NCI-H146 (cell line): ENCODE measurements around the gene ZBTB16.

Experiments
- DNase-seq: peaks from one replicate; lab custom pipeline; 2025; lab: John Stamatoyannopoulos, UW

Gene ZBTB16

GRCh38 chr11:114084414-114084813 lies 24.9 kb downstream of the ZBTB16 start:
- DNase-seq = no peak

GRCh38 chr11:114085965-114086793 lies 26.7 kb downstream of the ZBTB16 start:
- DNase-seq = peak; percentile 56

- DNase-seq = no peak
These were observed 27.5 kb downstream of the ZBTB16 start for GRCh38 chr11:114087025-114087424.

- DNase-seq = no peak
These were observed 28.7 kb downstream of the ZBTB16 start for GRCh38 chr11:114088216-114088615.

- DNase-seq = no peak
These were observed 29.3 kb downstream of the ZBTB16 start for GRCh38 chr11:114088836-114089235.

- DNase-seq = no peak
These were observed 30.2 kb downstream of the ZBTB16 start for GRCh38 chr11:114089748-114090147.

- DNase-seq = no peak
These were observed 30.9 kb downstream of the ZBTB16 start for GRCh38 chr11:114090225-114090910.

GRCh38 chr11:114090976-114091375 lies 31.5 kb downstream of the ZBTB16 start:
- DNase-seq = no peak

GRCh38 chr11:114091516-114092397 lies 32.2 kb downstream of the ZBTB16 start:
- DNase-seq = no peak

- DNase-seq = no peak
These were observed 33.0 kb downstream of the ZBTB16 start for GRCh38 chr11:114092478-114092877.

- DNase-seq = no peak
These were observed 33.4 kb downstream of the ZBTB16 start for GRCh38 chr11:114092953-114093352.

GRCh38 chr11:114094516-114094915 lies 35.0 kb downstream of the ZBTB16 start:
- DNase-seq = no peak

- no peak for DNase-seq
These were observed 36.4 kb downstream of the ZBTB16 start for GRCh38 chr11:114095899-114096298.

GRCh38 chr11:114097832-114098231 lies 38.3 kb downstream of the ZBTB16 start:
- DNase-seq = no peak

GRCh38 chr11:114098927-114099326 lies 39.4 kb downstream of the ZBTB16 start:
- peak; percentile 69 for DNase-seq

GRCh38 chr11:114099392-114100178 lies 40.1 kb downstream of the ZBTB16 start:
- DNase-seq = no peak

GRCh38 chr11:114102993-114103896 lies 43.7 kb downstream of the ZBTB16 start:
- DNase-seq = no peak

- no peak for DNase-seq
These were observed 46.1 kb downstream of the ZBTB16 start for GRCh38 chr11:114105611-114106010.

- DNase-seq = no peak
These were observed 46.5 kb downstream of the ZBTB16 start for GRCh38 chr11:114106047-114106446.

GRCh38 chr11:114106986-114107385 lies 47.5 kb downstream of the ZBTB16 start:
- DNase-seq = no peak
